ENCODE data around the gene AIFM3. TPM values are rescaled to one million over a fixed set of nuclear protein-coding genes. Genes with fewer than 3 reads are reported as not detected.

The AIFM3 gene
- polyA plus RNA-seq, 2 of the 4 experiments (the other 2 are of a cell fraction), result 1.4 to 3.6 TPM

GRCh38 chr22:20965888-20966855 is 883 bp upstream of the AIFM3 start:
- Histone ChIP-seq H3K4me2 (no peak overlapping the region), H3K4me3 (no peak overlapping the region), H3K4me1 (no peaks in the 10 kb centered on the region), H3K27ac (no peak overlapping the region), H3K9me3 (no peaks in the 10 kb centered on the region)
- ATAC-seq, result no peak
- DNase-seq (ENCODE audit: low read depth in 1 of 2, low spot score in 1 of 2), result no peak
- POLR2A ChIA-PET, result no interaction called here
- FAIRE-seq, result no peak
- 89% methylated on average over 10 of the region's 13 CpGs for WGBS (ENCODE audit: missing lambda C conversion rate)
- TF ChIP-seq HEYL (CRISPR knock-in tag; IDR thresholded peaks at IDR 0.05), result no peak
- TF ChIP-seq MYC (IDR thresholded peaks at IDR 0.05; ENCODE audit: borderline replicate concordance, low read length), result no peak
- no peak for TF ChIP-seq RAD21 (conservative IDR thresholded peaks at IDR 0.05 in 1 of 2, IDR thresholded peaks at IDR 0.05 in 1 of 2)
- TF ChIP-seq, protein P1, sequence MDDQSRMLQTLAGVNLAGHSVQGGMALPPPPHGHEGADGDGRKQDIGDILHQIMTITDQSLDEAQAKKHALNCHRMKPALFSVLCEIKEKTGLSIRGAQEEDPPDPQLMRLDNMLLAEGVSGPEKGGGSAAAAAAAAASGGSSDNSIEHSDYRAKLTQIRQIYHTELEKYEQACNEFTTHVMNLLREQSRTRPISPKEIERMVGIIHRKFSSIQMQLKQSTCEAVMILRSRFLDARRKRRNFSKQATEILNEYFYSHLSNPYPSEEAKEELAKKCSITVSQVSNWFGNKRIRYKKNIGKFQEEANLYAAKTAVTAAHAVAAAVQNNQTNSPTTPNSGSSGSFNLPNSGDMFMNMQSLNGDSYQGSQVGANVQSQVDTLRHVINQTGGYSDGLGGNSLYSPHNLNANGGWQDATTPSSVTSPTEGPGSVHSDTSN (IDR thresholded peaks at IDR 0.05), result no peak
- no peak for TF ChIP-seq HOXB5 (CRISPR knock-in tag; IDR thresholded peaks at IDR 0.05)
- no peak for TF ChIP-seq EHF (CRISPR knock-in tag; IDR thresholded peaks at IDR 0.05)
- TF ChIP-seq FOSB (CRISPR knock-in tag; IDR thresholded peaks at IDR 0.05), result no peak
- TF ChIP-seq FOSL2 (IDR thresholded peaks at IDR 0.05), result no peak
- TF ChIP-seq FOSL2 (CRISPR knock-in tag; IDR thresholded peaks at IDR 0.05), result no peak
- no peak for TF ChIP-seq RARB (CRISPR knock-in tag; IDR thresholded peaks at IDR 0.05)
- CTCF ChIA-PET, result interaction anchor here (1.4 kb wide), 1 partner anchor 15 kb away, joined by 3 read pairs; no protein-coding TSS in a partner anchor

- TF ChIP-seq NR3C1 (IDR thresholded peaks at IDR 0.05) (no peak), CEBPB (IDR thresholded peaks at IDR 0.05) (no peak), BCL3 (IDR thresholded peaks at IDR 0.05) (no peak), HDAC2 (IDR thresholded peaks at IDR 0.05) (no peak), BHLHE40 (IDR thresholded peaks at IDR 0.05; ENCODE audit: low read depth, low read length) (no peak), HOXB5 (CRISPR knock-in tag; IDR thresholded peaks at IDR 0.05) (no peak), KDM1A (IDR thresholded peaks at IDR 0.05; ENCODE audit: low read depth) (no peak), JUNB (IDR thresholded peaks at IDR 0.05) (no peak), HOXA7 (CRISPR knock-in tag; IDR thresholded peaks at IDR 0.05) (no peak), RNF2 (IDR thresholded peaks at IDR 0.05; ENCODE audit: borderline replicate concordance, low read depth) (no peak), ZSCAN20 (CRISPR knock-in tag; IDR thresholded peaks at IDR 0.05) (no peak), CHD4 (IDR thresholded peaks at IDR 0.05; ENCODE audit: borderline replicate concordance) (no peak), HOXB13 (CRISPR knock-in tag; IDR thresholded peaks at IDR 0.05; ENCODE audit: low read depth) (no peak), MYC (IDR thresholded peaks at IDR 0.05; ENCODE audit: borderline replicate concordance, low read length) (no peak), ZNF302 (CRISPR knock-in tag; IDR thresholded peaks at IDR 0.05) (no peak), EP300 (IDR thresholded peaks at IDR 0.05) (no peak)
- TF ChIP-seq, protein P2, sequence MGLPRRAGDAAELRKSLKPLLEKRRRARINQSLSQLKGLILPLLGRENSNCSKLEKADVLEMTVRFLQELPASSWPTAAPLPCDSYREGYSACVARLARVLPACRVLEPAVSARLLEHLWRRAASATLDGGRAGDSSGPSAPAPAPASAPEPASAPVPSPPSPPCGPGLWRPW (IDR thresholded peaks at IDR 0.05), result no peak
- TF ChIP-seq, protein P3, sequence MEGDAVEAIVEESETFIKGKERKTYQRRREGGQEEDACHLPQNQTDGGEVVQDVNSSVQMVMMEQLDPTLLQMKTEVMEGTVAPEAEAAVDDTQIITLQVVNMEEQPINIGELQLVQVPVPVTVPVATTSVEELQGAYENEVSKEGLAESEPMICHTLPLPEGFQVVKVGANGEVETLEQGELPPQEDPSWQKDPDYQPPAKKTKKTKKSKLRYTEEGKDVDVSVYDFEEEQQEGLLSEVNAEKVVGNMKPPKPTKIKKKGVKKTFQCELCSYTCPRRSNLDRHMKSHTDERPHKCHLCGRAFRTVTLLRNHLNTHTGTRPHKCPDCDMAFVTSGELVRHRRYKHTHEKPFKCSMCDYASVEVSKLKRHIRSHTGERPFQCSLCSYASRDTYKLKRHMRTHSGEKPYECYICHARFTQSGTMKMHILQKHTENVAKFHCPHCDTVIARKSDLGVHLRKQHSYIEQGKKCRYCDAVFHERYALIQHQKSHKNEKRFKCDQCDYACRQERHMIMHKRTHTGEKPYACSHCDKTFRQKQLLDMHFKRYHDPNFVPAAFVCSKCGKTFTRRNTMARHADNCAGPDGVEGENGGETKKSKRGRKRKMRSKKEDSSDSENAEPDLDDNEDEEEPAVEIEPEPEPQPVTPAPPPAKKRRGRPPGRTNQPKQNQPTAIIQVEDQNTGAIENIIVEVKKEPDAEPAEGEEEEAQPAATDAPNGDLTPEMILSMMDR (IDR thresholded peaks at IDR 0.05), result no peak
- H3K9me3 ChIP-seq, result no peaks in the 10 kb centered on the region
- no peaks in the 10 kb centered on the region for H3K4me1 ChIP-seq
- no peak for DNase-seq (ENCODE audit: low read depth in 1 of 2, low spot score in 1 of 2)
- H3K27ac ChIP-seq, result no peak overlapping the region
- no peak for FAIRE-seq
- H3K4me3 ChIP-seq, result no peak overlapping the region
- no peak overlapping the region for H3K4me2 ChIP-seq
- POLR2A ChIA-PET, result interaction anchor here (1.3 kb wide), 1 partner anchor 14 kb away, joined by 4 read pairs; the partner anchor contains the start of gene LZTR1
- CTCF ChIA-PET, result interaction anchor here (0.5 to 1.8 kb wide), 3 partner anchors 9 to 48 kb away, joined by 3 to 6 read pairs (median 3); partner anchors contain the start of gene LZTR1
- WGBS (ENCODE audit: missing lambda C conversion rate), result 83% methylated on average over 8 of the region's 19 CpGs
- no peak for ATAC-seq
Observed at GRCh38 chr22:20967697-20968211, 699 bp downstream of the AIFM3 start.

Data from A549 (cell line).